K562 (cell line): ENCODE data around the gene DOCK3. TPM values are rescaled to one million over a fixed set of nuclear protein-coding genes. Genes with fewer than 3 reads are reported as not detected.

Experiments
- ATAC-seq: fragments of 200-7000 bp; cut with Tn5 transposase; 3 replicates; pipeline ENCODE4 v1.9.1; 2020; ENCODE audit warnings: moderate library complexity
- BruUV-seq: library from RNA; stranded (reverse); fragments of 400-500 nt; replicated peaks from 2 replicates; lab custom pipeline; 2021; lab: Mats Ljungman, UMichigan
- CTCF ChIA-PET: fragments of 300-600 bp; formaldehyde crosslinking; extraction: SDS; loops from one replicate; lab custom pipeline; 2021; ENCODE audit warnings: low intra/inter-chr PET ratio; lab: Yijun Ruan, JAX
- POLR2A ChIA-PET: fragments of 300-600, 350-650 bp; sonication (Branson Sonifier 250); formaldehyde crosslinking; extraction: SDS; loops from one replicate; lab custom pipeline; 2021; ENCODE audit warnings: antibody characterized with exemption, inconsistent platforms; lab: Yijun Ruan, JAX
- DNase-seq, 4 experiments: peaks; one replicate each; pipeline versions ENCODE4 v3.0.0 to v3.0.0-alpha.2; 2011 to 2018; ENCODE audit warnings: low spot score in 3 of 4, mixed read lengths in 3 of 4; ENCODE audit errors: extremely low read depth in 1 of 4
- FAIRE-seq: peaks from 2 replicates; lab custom pipeline; 2011; peaks lifted over from hg19 to GRCh38; lab: Jason Lieb, UNC
- H2AFZ ChIP-seq: 2 replicates; pipeline ENCODE4 v1.6.0; 2011; ENCODE audit warnings: low read depth, low read length, control low read depth, inconsistent platforms
- H3K27ac ChIP-seq: fragments of 200-600 bp; 3 replicates; pipeline ENCODE4 v1.8.0; 2011; ENCODE audit warnings: low read depth, mild to moderate bottlenecking, control low read depth, inconsistent platforms, low read length, moderate library complexity, mixed read lengths; ENCODE audit errors: extremely low read depth
- H3K27me3 ChIP-seq, 2 experiments: fragments of 300-600 bp in 1 of 2; 2 replicates in 1 of 2; 3 replicates in 1 of 2; pipeline versions ENCODE4 v1.6.0 to v1.8.0; 2011; ENCODE audit warnings: inconsistent platforms in 2 of 2, low read length in 2 of 2, mild to moderate bottlenecking in 1 of 2, mixed read lengths in 1 of 2, moderate library complexity in 1 of 2; ENCODE audit not compliant: control insufficient read depth in 2 of 2, insufficient read depth in 2 of 2
- H3K36me3 ChIP-seq: fragments of 300-600 bp; 3 replicates; pipeline ENCODE4 v1.8.0; 2011; ENCODE audit warnings: mild to moderate bottlenecking, low read length, inconsistent platforms; ENCODE audit not compliant: control insufficient read depth, insufficient read depth
- H3K4me1 ChIP-seq, 2 experiments: fragments of 200-600 bp in 1 of 2; replicated peaks in 1 of 2; 2 replicates in 1 of 2; 3 replicates in 1 of 2; pipeline versions ENCODE4 v1.5.1 to v1.8.0; 2011; ENCODE audit warnings: inconsistent platforms in 2 of 2, low read length in 2 of 2, mild to moderate bottlenecking in 1 of 2, mixed read lengths in 1 of 2, moderate library complexity in 1 of 2; ENCODE audit not compliant: control insufficient read depth in 2 of 2, insufficient read depth in 2 of 2
- H3K4me2 ChIP-seq: 2 replicates; pipeline ENCODE4 v1.6.1; 2011; ENCODE audit warnings: low read length, control low read depth, inconsistent platforms, mixed read lengths; ENCODE audit not compliant: insufficient read depth
- H3K4me3 ChIP-seq: fragments of 200-600 bp; sonication (generic), shearing (Covaris generic); 2 replicates; pipeline ENCODE4 v1.5.1; 2016; ENCODE audit warnings: control low read depth, inconsistent platforms
- H3K79me2 ChIP-seq: fragments of 200-600 bp; 3 replicates; pipeline ENCODE4 v1.8.0; 2011; ENCODE audit warnings: low read length, inconsistent platforms; ENCODE audit not compliant: control insufficient read depth, insufficient read depth
- H3K9ac ChIP-seq, 2 experiments: 2 replicates each; pipeline versions ENCODE4 v1.6.0 to v1.6.1; 2011; ENCODE audit warnings: low read depth in 2 of 2, low read length in 2 of 2, control low read depth in 1 of 2, inconsistent platforms in 1 of 2, mild to moderate bottlenecking in 1 of 2, mixed read lengths in 1 of 2; ENCODE audit not compliant: insufficient read depth in 1 of 2
- H3K9me1 ChIP-seq: one replicate; pipeline ENCODE4 v1.6.0; 2011; ENCODE audit warnings: inconsistent platforms, mild to moderate bottlenecking, low read length, moderate library complexity; ENCODE audit not compliant: control insufficient read depth, insufficient read depth
- H3K9me3 ChIP-seq: replicated peaks from 2 replicates; pipeline ENCODE4 v1.5.1; 2011; ENCODE audit warnings: low read depth, low read length, inconsistent platforms; ENCODE audit not compliant: control insufficient read depth, insufficient read depth
- H4K20me1 ChIP-seq: replicated peaks from 2 replicates; pipeline ENCODE4 v1.6.1; 2011; ENCODE audit warnings: low read length, inconsistent platforms, mixed read lengths; ENCODE audit not compliant: control insufficient read depth, insufficient read depth
- C11orf30 ChIP-seq: fragments of 450-650 bp; IDR thresholded peaks from 2 replicates; pipeline ENCODE4 v1.6.1; 2016; ENCODE audit warnings: low read depth, mild to moderate bottlenecking
- CTBP1 ChIP-seq: fragments of 450-650 bp; IDR thresholded peaks from 2 replicates; pipeline ENCODE4 v1.6.1; 2016; ENCODE audit warnings: borderline replicate concordance
- GTF2E2 ChIP-seq: fragments of 200-800 bp; sonication (Bioruptor generic); IDR thresholded peaks from 2 replicates; pipeline ENCODE4 v1.6.1; 2016; ENCODE audit warnings: missing genetic modification characterization, missing compliant biosample characterization
- HMGN3 ChIP-seq: IDR thresholded peaks from 2 replicates; pipeline ENCODE4 v1.6.1; 2011; ENCODE audit warnings: borderline replicate concordance, low read depth, mild to moderate bottlenecking, mixed read lengths, low read length; ENCODE audit not compliant: insufficient read length; ENCODE audit errors: extremely low read depth
- HNRNPL ChIP-seq: fragments of 200-400 bp; formaldehyde crosslinking; IDR thresholded peaks from 2 replicates; pipeline ENCODE4 v1.6.1; 2017; ENCODE audit warnings: low read depth, mild to moderate bottlenecking, low read length
- MAFG ChIP-seq: fragments of 450-650 bp; conservative IDR thresholded peaks from 2 replicates; pipeline ENCODE4 v1.6.1; 2016; ENCODE audit warnings: missing genetic modification characterization, missing compliant biosample characterization
- SIRT6 ChIP-seq: IDR thresholded peaks from one replicate; pipeline ENCODE4 v1.6.1; 2012; ENCODE audit warnings: low read depth, mild to moderate bottlenecking, control low read depth, inconsistent platforms, low read length, moderate library complexity
- TRIM28 ChIP-seq: fragments of 450-650 bp; IDR thresholded peaks from 2 replicates; pipeline ENCODE4 v1.6.1; 2017
- ZBTB7A ChIP-seq: IDR thresholded peaks from 2 replicates; pipeline ENCODE4 v1.6.1; 2011; ENCODE audit warnings: low read depth, mild to moderate bottlenecking, low read length, moderate library complexity, borderline replicate concordance; ENCODE audit not compliant: control insufficient read depth
- ZNF24 ChIP-seq: fragments of 450-650 bp; IDR thresholded peaks from 2 replicates; pipeline ENCODE4 v1.6.1; 2016
- ZNF274 ChIP-seq: IDR thresholded peaks from 2 replicates; pipeline ENCODE4 v1.6.1; 2011; ENCODE audit warnings: low read depth, mild to moderate bottlenecking, low read length, moderate library complexity, borderline replicate concordance
- ZNF316 ChIP-seq: fragments of 450-650 bp; IDR thresholded peaks from 2 replicates; pipeline ENCODE4 v1.6.1; 2016
- ZNF384 ChIP-seq: IDR thresholded peaks from 2 replicates; pipeline ENCODE4 v1.6.1; 2012; ENCODE audit warnings: low read depth, low read length, improper control_type of control experiment
- ZNF75A ChIP-seq: fragments of 450-650 bp; formaldehyde crosslinking; IDR thresholded peaks from 2 replicates; pipeline ENCODE4 v1.4.0; 2020; ENCODE audit warnings: mild to moderate bottlenecking
- WGBS: fragments of 100-300 bp; shearing (Covaris generic); methylation state at CpG from one replicate; pipeline ENCODE4 v1.1.6; 2016; ENCODE audit warnings: low coverage, mixed read lengths; ENCODE audit not compliant: insufficient coverage; ENCODE audit errors: missing lambda C conversion rate; 5-methylcytosine and 5-hydroxymethylcytosine counted together
- in situ Hi-C: fragments of 300-500 bp; cut with MboI; formaldehyde crosslinking; loops from 4 replicates; pipeline ENCODE4 v1.15.0; 2018; ENCODE audit warnings: inconsistent platforms, mixed read lengths
- intact Hi-C: fragments of 100-400 bp; cut with micrococcal nuclease; formaldehyde crosslinking; loops from 2 replicates; pipeline ENCODE4 v1.14.2; 2022
- polyA plus RNA-seq, 8 experiments: library from polyadenylated mRNA; depleted of rRNA in 4 of 8; stranded (reverse) in 5 of 8; unstranded in 3 of 8; fragments of >200 nt; fragmentation: Nextera tagmentation in 2 of 8; fragmentation: Illumina TruSeq in 1 of 8; extraction: Ambion mirVana in 2 of 8; extraction: Trizol in 1 of 8; gene quantifications; 2 replicates each; pipeline versions ENCODE4 v1.2.1 to v1.2.3, GENCODE V29; 2011 to 2014; ENCODE audit warnings: inconsistent platforms in 1 of 8, missing spikeins in 1 of 8
- total RNA-seq, 7 experiments: library from RNA; depleted of rRNA in 6 of 7; stranded (reverse); fragments of >200 nt in 6 of 7; fragmentation: Illumina TruSeq in 2 of 7; extraction: Trizol in 2 of 7; gene quantifications; 2 replicates each; pipeline versions ENCODE4 v1.2.1 to v1.2.3, GENCODE V29; 2011 to 2021; ENCODE audit warnings: low replicate concordance in 1 of 7
- TF ChIP-seq, protein P1 (sequence below): IDR thresholded peaks from 2 replicates; pipeline ENCODE4 v1.6.1; 2016; ENCODE audit warnings: missing genetic modification characterization, missing compliant biosample characterization

DOCK3 gene
- total and polyA plus RNA-seq, 9 of the 15 experiments (the other 6 are each of a cell fraction or from before 2014, with no cell fraction given) = under 0.01 to 0.03 (median 0.01) TPM; not detected in 4

- H3K9ac ChIP-seq = no peak overlapping the region
- H3K27me3 ChIP-seq = peaks cover 2 to 5% of the 10 kb centered on the region in 2 experiments; a peak in 2 of 5 replicates
- H3K9me3 ChIP-seq = no peaks in the 10 kb centered on the region
- H3K4me3 ChIP-seq = no peak overlapping the region
- DNase-seq (no peak), FAIRE-seq (no peak), ATAC-seq (no peak)
- in situ Hi-C loops (no loop called here), intact Hi-C loops (no loop called here)
- no peak for TF ChIP-seq ZNF24
- TF ChIP-seq TRIM28 = no peak
- TF ChIP-seq, protein P1, sequence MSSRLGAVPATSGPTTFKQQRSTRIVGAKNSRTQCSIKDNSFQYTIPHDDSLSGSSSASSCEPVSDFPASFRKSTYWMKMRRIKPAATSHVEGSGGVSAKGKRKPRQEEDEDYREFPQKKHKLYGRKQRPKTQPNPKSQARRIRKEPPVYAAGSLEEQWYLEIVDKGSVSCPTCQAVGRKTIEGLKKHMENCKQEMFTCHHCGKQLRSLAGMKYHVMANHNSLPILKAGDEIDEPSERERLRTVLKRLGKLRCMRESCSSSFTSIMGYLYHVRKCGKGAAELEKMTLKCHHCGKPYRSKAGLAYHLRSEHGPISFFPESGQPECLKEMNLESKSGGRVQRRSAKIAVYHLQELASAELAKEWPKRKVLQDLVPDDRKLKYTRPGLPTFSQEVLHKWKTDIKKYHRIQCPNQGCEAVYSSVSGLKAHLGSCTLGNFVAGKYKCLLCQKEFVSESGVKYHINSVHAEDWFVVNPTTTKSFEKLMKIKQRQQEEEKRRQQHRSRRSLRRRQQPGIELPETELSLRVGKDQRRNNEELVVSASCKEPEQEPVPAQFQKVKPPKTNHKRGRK (tag) = no peak
- TF ChIP-seq ZNF384 = no peak
- 0% methylated on average over 1 of the region's 1 CpG for WGBS
- no TSS peak for BruUV-seq
- H3K9me1 ChIP-seq = no peaks in the 10 kb centered on the region
- H3K4me1 ChIP-seq = no peaks in the 10 kb centered on the region
- CTCF ChIA-PET = no interaction called here
- no peaks in the 10 kb centered on the region for H3K36me3 ChIP-seq
- no peak overlapping the region for H3K27ac ChIP-seq
- no peaks in the 10 kb centered on the region for H3K79me2 ChIP-seq
- POLR2A ChIA-PET = interaction anchor here (1.1 kb wide), 1 partner anchor 9 kb away, joined by 3 read pairs; no protein-coding TSS in a partner anchor
- H3K4me2 ChIP-seq = no peak overlapping the region
- H2AFZ ChIP-seq = no peak overlapping the region
- no peaks in the 10 kb centered on the region for H4K20me1 ChIP-seq
Measured at GRCh38 chr3:50666837-50667236, 7.9 kb upstream of the DOCK3 start.

GRCh38 chr3:50671331-50671730 is 3.4 kb upstream of the DOCK3 start:
- no peaks in the 10 kb centered on the region; the same call in 1 of the 2 replicates for H4K20me1 ChIP-seq
- peaks cover 0 to 14% of the 10 kb centered on the region in 2 experiments; a peak in 2 of 5 replicates for H3K4me1 ChIP-seq
- ChIA-PET CTCF (no interaction called here), POLR2A (interaction anchor here (0.6 kb wide), 1 partner anchor 9 kb away, joined by 3 read pairs; no protein-coding TSS in a partner anchor)
- no peaks in the 10 kb centered on the region for H3K9me1 ChIP-seq
- WGBS = 0% methylated on average over 4 of the region's 4 CpGs
- TF ChIP-seq ZNF75A (CRISPR knock-in tag) = no peak
- TF ChIP-seq GTF2E2 (tag) = no peak
- TF ChIP-seq MAFG (tag) = peak; percentile 31; the same call in 1 of the 2 replicates
- no peak for TF ChIP-seq SIRT6
- TF ChIP-seq CTBP1 = no peak
- no peak for TF ChIP-seq HNRNPL
- TF ChIP-seq ZNF316 = peak; percentile 43
- TF ChIP-seq ZBTB7A = no peak
- TF ChIP-seq HMGN3 = no peak
- TF ChIP-seq C11orf30 = peak; percentile 38; the same call in 1 of the 2 replicates
- TF ChIP-seq ZNF274 = no peak
- no peak for DNase-seq
- H3K36me3 ChIP-seq = no peaks in the 10 kb centered on the region
- no peak overlapping the region for H3K27ac ChIP-seq
- no peak overlapping the region for H2AFZ ChIP-seq
- no peak for FAIRE-seq
- no TSS peak for BruUV-seq
- no peak overlapping the region for H3K4me3 ChIP-seq
- H3K79me2 ChIP-seq = no peaks in the 10 kb centered on the region
- no peak for ATAC-seq
- H3K27me3 ChIP-seq = peaks cover 11 to 32% of the 10 kb centered on the region in 2 experiments; a peak in 4 of 5 replicates
- no peak overlapping the region for H3K4me2 ChIP-seq
- in situ Hi-C loops (no loop called here), intact Hi-C loops (loop anchor here (10.0 kb wide), 1 partner anchor 703 kb away; no protein-coding TSS in a partner anchor)
- no peaks in the 10 kb centered on the region for H3K9me3 ChIP-seq
- no peak overlapping the region for H3K9ac ChIP-seq
